B cell (primary cell): ENCODE data around the gene SCN4A. TPM values are rescaled to one million over a fixed set of nuclear protein-coding genes. Genes with fewer than 3 reads are reported as not detected.
A peak's percentile ranks its signal among the peaks of the same experiment; 100 is the strongest.
"Not testable (repeated sequence)": the region's sequence is repeated elsewhere in the genome, so short reads cannot be mapped to it uniquely, and the experiment has no call there.

Source experiments
- ATAC-seq: fragments of 200-7000 bp; cut with Tn5 transposase; one replicate; pipeline ENCODE4 v1.10.0; 2021; ENCODE audit warnings: low read depth, mild to moderate bottlenecking, moderate number of reproducible peaks, moderate library complexity
- CTCF ChIA-PET: fragments of 350-600 bp; sonication (Branson Sonifier 250); formaldehyde crosslinking; loops from one replicate; lab custom pipeline; 2021; ENCODE audit warnings: antibody characterized with exemption, inconsistent platforms; lab: Charles Lee
- POLR2A ChIA-PET: fragments of 350-600 bp; sonication (Branson Sonifier 250); formaldehyde crosslinking; loops from one replicate; lab custom pipeline; 2021; ENCODE audit warnings: antibody characterized with exemption; lab: Charles Lee
- DNase-seq: peaks from one replicate; pipeline ENCODE4 v3.0.0; 2013
- H2AFZ ChIP-seq: 2 replicates; pipeline ENCODE4 v1.6.1; 2012; ENCODE audit warnings: mild to moderate bottlenecking, low read depth, low read length; ENCODE audit not compliant: insufficient read depth, poor library complexity, severe bottlenecking
- H3K27ac ChIP-seq, 2 donors: 1 replicate in 1 of 2; 2 replicates in 1 of 2; pipeline ENCODE4 v1.5.1; 2012 to 2013; ENCODE audit warnings: low read length in 2 of 2, mild to moderate bottlenecking in 2 of 2, moderate library complexity in 1 of 2
- H3K27me3 ChIP-seq, 4 experiments: fragments of 200-600 bp in 1 of 4; sonication (generic) in 1 of 4; replicated peaks in 1 of 4; 1 replicate in 2 of 4; 2 replicates in 2 of 4; pipeline versions ENCODE4 v1.6.1 to v1.7.0; 2013 to 2016; ENCODE audit warnings: low read length in 3 of 4, mild to moderate bottlenecking in 2 of 4, mixed read lengths in 1 of 4, moderate library complexity in 1 of 4; ENCODE audit not compliant: insufficient read depth in 4 of 4, control insufficient read depth in 3 of 4; ENCODE audit errors: control extremely low read depth in 1 of 4
- H3K36me3 ChIP-seq, 2 experiments: replicated peaks in 1 of 2; 1 replicate in 1 of 2; 2 replicates in 1 of 2; pipeline versions ENCODE4 v1.6.1 to v1.7.1; 2013; ENCODE audit warnings: low read length in 1 of 2; ENCODE audit not compliant: insufficient read depth in 2 of 2, control insufficient read depth in 1 of 2; ENCODE audit errors: control extremely low read depth in 1 of 2, extremely low read depth in 1 of 2
- H3K4me1 ChIP-seq, 2 donors: fragments of 200-600 bp in 1 of 2; sonication (generic) in 1 of 2; 1 replicate in 1 of 2; 2 replicates in 1 of 2; pipeline versions ENCODE4 v1.5.1 to v1.6.1; 2013 to 2017; ENCODE audit warnings: low read length in 2 of 2; ENCODE audit not compliant: control insufficient read depth in 2 of 2, insufficient read depth in 2 of 2
- H3K4me2 ChIP-seq: replicated peaks from 2 replicates; pipeline ENCODE3; 2012; ENCODE audit warnings: mild to moderate bottlenecking, low read depth, low read length; ENCODE audit not compliant: poor library complexity, severe bottlenecking
- H3K4me3 ChIP-seq, 5 experiments: fragments of 200-600 bp in 1 of 5; sonication (generic) in 1 of 5; 1 replicate in 3 of 5; 2 replicates in 2 of 5; pipeline versions ENCODE4 v1.5.1 to v1.7.0; 2011 to 2016; ENCODE audit warnings: low read length in 4 of 5, mild to moderate bottlenecking in 4 of 5, low read depth in 2 of 5, control low read depth in 1 of 5, moderate library complexity in 1 of 5; ENCODE audit not compliant: insufficient read depth in 1 of 5; ENCODE audit errors: control extremely low read depth in 1 of 5, extremely low read depth in 1 of 5
- H3K79me2 ChIP-seq: fragments of 200-600 bp; sonication (generic); one replicate; pipeline ENCODE4 v1.6.0; 2016; ENCODE audit warnings: low read length; ENCODE audit not compliant: control insufficient read depth, insufficient read depth
- H3K9ac ChIP-seq: fragments of 200-600 bp; sonication (generic); 2 replicates; pipeline ENCODE4 v1.6.1; 2017; ENCODE audit warnings: mild to moderate bottlenecking, low read length, moderate library complexity
- H3K9me3 ChIP-seq, 3 donors: one replicate each; pipeline versions ENCODE4 v1.6.1 to v1.7.1; 2013; ENCODE audit warnings: low read length in 2 of 3; ENCODE audit not compliant: control insufficient read depth in 2 of 3, insufficient read depth in 1 of 3; ENCODE audit errors: control extremely low read depth in 1 of 3
- H4K20me1 ChIP-seq: 2 replicates; pipeline ENCODE4 v1.6.0; 2012; ENCODE audit warnings: mild to moderate bottlenecking, low read length; ENCODE audit not compliant: insufficient read depth, control insufficient read depth, poor library complexity, severe bottlenecking
- H3K27ac Mint-ChIP-seq: one replicate; pipeline ENCODE4 v1.8.0; 2021; ENCODE audit warnings: mixed read lengths
- H3K27me3 Mint-ChIP-seq: one replicate; pipeline ENCODE4 v1.8.0; 2021; ENCODE audit warnings: mixed read lengths
- H3K4me1 Mint-ChIP-seq: one replicate; pipeline ENCODE4 v1.8.0; 2021; ENCODE audit warnings: mixed read lengths
- H3K4me3 Mint-ChIP-seq: one replicate; pipeline ENCODE4 v1.8.0; 2021; ENCODE audit warnings: mixed read lengths
- H3K9me3 Mint-ChIP-seq: one replicate; pipeline ENCODE4 v1.8.0; 2022; ENCODE audit warnings: mixed read lengths; ENCODE audit not compliant: insufficient read depth
- EZH2 ChIP-seq: IDR thresholded peaks from 2 replicates; pipeline ENCODE4 v1.6.1; 2012; ENCODE audit warnings: borderline replicate concordance, low read depth, mild to moderate bottlenecking, moderate library complexity, low read length; ENCODE audit not compliant: insufficient read depth, poor library complexity, severe bottlenecking
- WGBS: methylation state at CpG from one replicate; pipeline ENCODE4 v1.1.5; 2013; ENCODE audit warnings: missing lambda C conversion rate; ENCODE audit not compliant: insufficient coverage; 5-methylcytosine and 5-hydroxymethylcytosine counted together
- intact Hi-C: fragments of 100-400 bp; cut with micrococcal nuclease; formaldehyde crosslinking; loops from one replicate; pipeline ENCODE4 v1.10.0; 2022
- polyA plus RNA-seq: library from polyadenylated mRNA; depleted of rRNA; stranded (reverse); fragments of >200 nt; gene quantifications from 2 replicates; pipeline ENCODE4 v1.2.3, GENCODE V29; 2012
- total RNA-seq, 2 donors: library from RNA; stranded (reverse); fragments of 120-200 nt in 1 of 2; gene quantifications; 1 replicate in 1 of 2; 2 replicates in 1 of 2; pipeline versions ENCODE4 v1.2.3 to v1.2.4, GENCODE V29; 2013 to 2022
- TF ChIP-seq, protein P1 (sequence below): fragments of 200-600 bp; IDR thresholded peaks from one replicate; pipeline ENCODE4 v1.8.0; 2022; ENCODE audit warnings: antibody characterized with exemption, mild to moderate bottlenecking

SCN4A gene
- total and polyA plus RNA-seq, 2 donors (not counting 1 experiment from before 2014, with no cell fraction given) = 1.1 to 1.4 TPM

DNA sequence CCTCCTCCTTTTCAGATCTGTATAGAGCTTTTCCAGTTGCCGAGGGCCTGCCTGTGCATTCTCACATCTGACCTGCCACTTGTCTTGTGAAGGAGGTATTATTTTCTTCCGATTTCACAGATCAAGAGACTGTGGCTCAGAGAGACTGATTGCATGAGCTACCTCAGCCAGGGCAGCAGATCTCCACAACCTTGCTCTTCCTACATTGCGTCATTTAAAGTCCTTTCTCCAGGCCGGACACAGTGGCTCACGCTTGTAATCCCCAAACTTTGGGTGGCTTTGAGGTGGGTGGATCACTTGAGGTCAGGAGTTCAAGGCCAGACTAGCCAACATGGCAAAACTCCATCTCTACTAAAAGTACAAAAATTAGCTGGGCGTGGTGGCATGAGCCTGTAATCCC is 52.7 kb downstream of the SCN4A start:
- H4K20me1 ChIP-seq, H3K36me3 ChIP-seq, H3K9ac ChIP-seq, H3K4me3 ChIP-seq, H3K27me3 Mint-ChIP-seq, ATAC-seq, H3K9me3 ChIP-seq, H2AFZ ChIP-seq, H3K9me3 Mint-ChIP-seq, H3K27me3 ChIP-seq: not testable (repeated sequence)
- CTCF ChIA-PET = interaction anchor here (0.7 to 26.0 kb wide), 30 partner anchors 8 to 835 kb away, joined by 3 to 834 read pairs (median 6); partner anchors contain the start of genes CD79B, CSHL1 and ICAM2
- 100% methylated on average over 1 of the region's 6 CpGs for WGBS
- Mint-ChIP-seq H3K27ac (peak overlapping the region; percentile 91), H3K4me1 (peaks cover 74% of the 10 kb centered on the region), H3K4me3 (peak overlapping the region; percentile 78)
- Histone ChIP-seq H3K27ac (peak overlapping the region in 1 of 2 donors; percentile 34), H3K79me2 (peaks cover 26% of the 10 kb centered on the region), H3K4me1 (peaks cover 70 to 85% of the 10 kb centered on the region in 2 donors), H3K4me2 (peak overlapping the region; percentile 62)
- intact Hi-C loops = loop anchor here (5.0 kb wide), 1 partner anchor 342 kb away; the partner anchor contains the start of gene TEX2
- POLR2A ChIA-PET = interaction anchor here (0.6 to 6.8 kb wide), 10 partner anchors 8 to 154 kb away, joined by 3 to 160 read pairs (median 8); partner anchors contain the start of genes CD79B and ICAM2
- peak; percentile 14 for DNase-seq

DNA sequence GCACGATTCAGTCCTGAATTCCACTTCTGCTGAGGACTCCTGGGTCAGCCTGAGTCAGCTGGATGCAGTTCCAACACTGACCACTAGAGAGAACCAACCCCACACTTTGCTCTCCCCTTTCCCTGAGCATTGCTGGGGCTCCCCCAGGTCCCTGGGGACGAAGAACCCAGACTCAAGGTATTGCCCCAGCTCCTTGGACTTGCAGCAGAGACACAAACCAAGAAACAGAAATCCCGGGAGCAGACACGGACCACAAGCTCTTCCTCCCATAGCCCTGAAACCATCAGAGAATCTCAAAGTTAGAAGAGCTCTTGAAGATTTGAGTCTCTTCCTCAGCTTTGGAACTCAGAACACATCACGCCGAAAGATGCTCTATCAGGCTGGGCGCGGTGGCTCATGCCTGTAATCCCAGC is 53.4 kb downstream of the SCN4A start:
- Histone ChIP-seq H2AFZ (no peak overlapping the region), H3K4me1 (peaks cover 68 to 83% of the 10 kb centered on the region in 2 donors), H3K9ac (no peak overlapping the region), H4K20me1 (no peaks in the 10 kb centered on the region), H3K36me3 (no peaks in the 10 kb centered on the region), H3K4me3 (peak overlapping the region in 3 of 5 experiments; percentile 8 to 26 (median 19)), H3K4me2 (peak overlapping the region; percentile 62), H3K27me3 (no peaks in the 10 kb centered on the region), H3K79me2 (peaks cover 26% of the 10 kb centered on the region), H3K9me3 (no peaks in the 10 kb centered on the region), H3K27ac (peak overlapping the region in 1 of 2 donors; percentile 18)
- peak overlapping the region; percentile 87 for H3K4me3 Mint-ChIP-seq
- intact Hi-C loops = loop anchor here (1.0 to 2.0 kb wide), 5 partner anchors 12 to 106 kb away; no protein-coding TSS in a partner anchor
- peak overlapping the region; percentile 86 for H3K27ac Mint-ChIP-seq
- WGBS = 50% methylated on average over 8 of the region's 8 CpGs
- no peaks in the 10 kb centered on the region for H3K27me3 Mint-ChIP-seq
- TF ChIP-seq, protein P1, sequence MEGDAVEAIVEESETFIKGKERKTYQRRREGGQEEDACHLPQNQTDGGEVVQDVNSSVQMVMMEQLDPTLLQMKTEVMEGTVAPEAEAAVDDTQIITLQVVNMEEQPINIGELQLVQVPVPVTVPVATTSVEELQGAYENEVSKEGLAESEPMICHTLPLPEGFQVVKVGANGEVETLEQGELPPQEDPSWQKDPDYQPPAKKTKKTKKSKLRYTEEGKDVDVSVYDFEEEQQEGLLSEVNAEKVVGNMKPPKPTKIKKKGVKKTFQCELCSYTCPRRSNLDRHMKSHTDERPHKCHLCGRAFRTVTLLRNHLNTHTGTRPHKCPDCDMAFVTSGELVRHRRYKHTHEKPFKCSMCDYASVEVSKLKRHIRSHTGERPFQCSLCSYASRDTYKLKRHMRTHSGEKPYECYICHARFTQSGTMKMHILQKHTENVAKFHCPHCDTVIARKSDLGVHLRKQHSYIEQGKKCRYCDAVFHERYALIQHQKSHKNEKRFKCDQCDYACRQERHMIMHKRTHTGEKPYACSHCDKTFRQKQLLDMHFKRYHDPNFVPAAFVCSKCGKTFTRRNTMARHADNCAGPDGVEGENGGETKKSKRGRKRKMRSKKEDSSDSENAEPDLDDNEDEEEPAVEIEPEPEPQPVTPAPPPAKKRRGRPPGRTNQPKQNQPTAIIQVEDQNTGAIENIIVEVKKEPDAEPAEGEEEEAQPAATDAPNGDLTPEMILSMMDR = peak; percentile 88
- no peak for TF ChIP-seq EZH2
- ATAC-seq (peak; percentile 58), DNase-seq (peak; percentile 93)
- ChIA-PET POLR2A (interaction anchor here (1.2 to 6.8 kb wide), 10 partner anchors 9 to 155 kb away, joined by 4 to 160 read pairs (median 8); partner anchors contain the start of genes CD79B and ICAM2), CTCF (interaction anchor here (0.7 to 26.0 kb wide), 30 partner anchors 8 to 363 kb away, joined by 3 to 834 read pairs (median 6); partner anchors contain the start of genes CD79B, CSHL1, GH2 and ICAM2)
- H3K9me3 Mint-ChIP-seq = no peaks in the 10 kb centered on the region
- H3K4me1 Mint-ChIP-seq = peaks cover 72% of the 10 kb centered on the region

DNA sequence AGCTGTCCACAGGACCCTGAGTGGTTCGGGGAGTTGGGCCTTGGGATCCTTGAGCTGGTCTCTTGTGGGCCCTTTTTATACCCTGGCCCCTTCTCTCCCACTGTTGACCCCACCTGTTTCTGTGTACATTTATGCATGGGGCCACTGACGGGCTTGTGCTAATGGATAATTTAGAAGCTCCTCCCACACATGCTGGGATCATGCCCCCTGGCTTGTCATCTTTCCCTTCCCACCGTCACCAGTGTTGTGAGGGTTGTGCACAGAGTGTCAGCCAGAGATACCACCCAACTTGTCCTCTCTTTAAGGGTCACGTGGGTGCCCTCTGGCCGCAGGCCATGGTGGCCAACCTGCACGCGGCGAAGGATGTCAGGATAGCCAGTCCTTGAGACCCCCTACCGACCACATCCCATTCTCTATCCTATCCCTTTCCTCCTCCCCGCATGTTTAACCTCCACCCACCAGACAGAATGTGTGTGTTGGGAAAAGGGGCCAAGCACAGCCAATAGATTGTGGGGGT is 53.9 kb downstream of the SCN4A start, which contains the start of gene GH1:
Gene GH1 (minus strand): TSS at position 51 of the 517 bp plus-strand sequence. CDS start 63 bp downstream, outside the sequence.
- H2AFZ ChIP-seq, H3K9me3 ChIP-seq, H3K9me3 Mint-ChIP-seq, DNase-seq, H4K20me1 ChIP-seq, H3K36me3 ChIP-seq, H3K9ac ChIP-seq, ATAC-seq, H3K27me3 Mint-ChIP-seq, H3K27me3 ChIP-seq: not testable (repeated sequence)
- Histone ChIP-seq H3K4me3 (peak within 1 kb of the TSS in 3 of 5 experiments; percentile 8 to 26 (median 19)), H3K4me2 (peak within 1 kb of the TSS; percentile 62), H3K79me2 (peaks cover 24% of the 10 kb centered on the region), H3K27ac (peak within 1 kb of the TSS in 1 of 2 donors; percentile 18), H3K4me1 (peaks cover 66 to 83% of the 10 kb centered on the region in 2 donors)
- ChIA-PET CTCF (interaction anchor here (0.9 to 26.0 kb wide), 28 partner anchors 8 to 214 kb away, joined by 3 to 834 read pairs (median 8); partner anchors contain the start of genes CD79B, CSHL1, GH2 and ICAM2), POLR2A (interaction anchor here (1.2 to 6.8 kb wide), 10 partner anchors 9 to 156 kb away, joined by 4 to 160 read pairs (median 8); partner anchors contain the start of genes CD79B and ICAM2)
- H3K4me1 Mint-ChIP-seq = peaks cover 72% of the 10 kb centered on the region
- intact Hi-C loops = loop anchor here (1.0 to 2.0 kb wide), 5 partner anchors 12 to 106 kb away; no protein-coding TSS in a partner anchor
- peak within 1 kb of the TSS; percentile 87 for H3K4me3 Mint-ChIP-seq
- WGBS = 100% methylated on average over 1 of the region's 10 CpGs
- H3K27ac Mint-ChIP-seq = peak within 1 kb of the TSS; percentile 86
